ENCODE data around the gene SDK2.

Gene SDK2

DNA sequence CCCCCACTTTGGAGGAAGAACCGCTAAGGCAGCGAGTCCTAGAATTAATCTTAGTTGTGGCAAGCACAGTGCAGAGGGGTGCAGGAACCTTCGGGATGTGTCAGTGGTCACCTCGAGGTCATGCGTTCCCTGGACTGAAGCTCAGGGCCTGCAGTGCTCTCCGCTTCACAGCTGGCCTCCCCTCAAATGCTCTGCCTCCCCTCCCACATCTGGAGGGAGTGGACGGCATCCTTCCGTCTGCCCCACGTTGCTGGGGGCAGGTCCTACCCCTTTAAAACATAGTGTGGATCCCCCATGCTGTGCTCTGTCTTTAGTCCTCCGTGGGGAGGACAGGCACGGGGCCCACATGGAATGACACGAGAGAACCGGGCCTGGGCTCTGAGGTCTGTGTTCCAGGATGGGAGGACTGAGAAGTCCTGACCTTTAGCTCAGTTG, 232.9 kb downstream of the SDK2 start:
- Histone ChIP-seq H3K9me3 (ENCODE audit: control insufficient read depth in 2 of 2, low read length in 2 of 2) (no peaks in the 10 kb centered on the region), H3K27me3 (ENCODE audit: control insufficient read depth in 2 of 2, insufficient read depth in 2 of 2, low read length in 2 of 2) (no peaks in the 10 kb centered on the region), H3K36me3 (ENCODE audit: control insufficient read depth in 2 of 2, insufficient read depth in 2 of 2, low read length in 2 of 2) (no peaks in the 10 kb centered on the region), H3K27ac (ENCODE audit: low read depth in 2 of 2, low read length in 2 of 2) (no peak overlapping the region), H3K4me1 (ENCODE audit: control insufficient read depth in 2 of 2, insufficient read depth in 2 of 2, low read length in 2 of 2) (no peaks in the 10 kb centered on the region), H3K9ac (ENCODE audit: low read depth in 1 of 2, low read length in 2 of 2) (no peak overlapping the region), H3K4me3 (ENCODE audit: low read length in 2 of 2) (no peak overlapping the region)

DNA sequence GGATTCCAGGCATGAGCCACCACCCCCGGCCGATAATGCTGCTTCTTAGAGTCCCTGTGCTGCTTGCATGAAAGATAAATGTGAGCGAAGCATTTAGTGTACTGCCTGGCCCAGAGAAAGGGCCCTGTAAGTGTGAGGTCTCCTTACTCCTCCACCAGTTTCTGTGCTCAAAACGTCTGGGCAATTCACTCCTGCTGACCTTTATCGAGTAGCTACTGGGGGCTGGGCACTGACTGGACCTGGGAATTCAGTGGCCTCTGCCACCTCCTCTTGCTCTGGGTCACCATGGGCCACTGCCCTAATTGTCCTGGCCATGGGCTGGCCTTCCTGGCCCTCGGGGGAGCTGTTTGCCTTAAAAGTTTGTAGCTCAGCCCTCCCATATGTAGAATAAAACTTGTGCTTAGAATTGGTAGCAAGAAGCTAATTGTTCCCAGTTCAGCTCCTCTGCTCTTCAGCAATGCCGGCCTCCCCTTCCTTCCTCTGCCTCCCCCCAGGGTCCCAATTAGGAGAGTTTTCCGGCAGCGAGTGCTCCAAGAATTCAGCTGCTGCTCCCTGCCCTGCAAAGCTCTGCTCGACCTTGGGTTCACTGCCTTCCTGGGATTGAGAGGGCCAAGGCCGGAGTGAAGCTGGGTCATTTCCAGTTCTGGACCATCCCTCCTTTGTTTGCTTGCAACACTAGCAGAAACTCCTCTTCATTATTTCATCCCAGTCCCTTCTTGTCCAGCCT, 233.5 kb downstream of the SDK2 start:
- H3K9ac ChIP-seq (ENCODE audit: low read depth in 1 of 2, low read length in 2 of 2), result no peak overlapping the region
- no peaks in the 10 kb centered on the region for H3K4me1 ChIP-seq (ENCODE audit: control insufficient read depth in 2 of 2, insufficient read depth in 2 of 2, low read length in 2 of 2)
- H3K36me3 ChIP-seq (ENCODE audit: control insufficient read depth in 2 of 2, insufficient read depth in 2 of 2, low read length in 2 of 2), result no peaks in the 10 kb centered on the region
- H3K27ac ChIP-seq (ENCODE audit: low read depth in 2 of 2, low read length in 2 of 2), result no peak overlapping the region
- H3K27me3 ChIP-seq (ENCODE audit: control insufficient read depth in 2 of 2, insufficient read depth in 2 of 2, low read length in 2 of 2), result no peaks in the 10 kb centered on the region
- no peaks in the 10 kb centered on the region for H3K9me3 ChIP-seq (ENCODE audit: control insufficient read depth in 2 of 2, low read length in 2 of 2)
- no peak overlapping the region for H3K4me3 ChIP-seq (ENCODE audit: low read length in 2 of 2)

DNA sequence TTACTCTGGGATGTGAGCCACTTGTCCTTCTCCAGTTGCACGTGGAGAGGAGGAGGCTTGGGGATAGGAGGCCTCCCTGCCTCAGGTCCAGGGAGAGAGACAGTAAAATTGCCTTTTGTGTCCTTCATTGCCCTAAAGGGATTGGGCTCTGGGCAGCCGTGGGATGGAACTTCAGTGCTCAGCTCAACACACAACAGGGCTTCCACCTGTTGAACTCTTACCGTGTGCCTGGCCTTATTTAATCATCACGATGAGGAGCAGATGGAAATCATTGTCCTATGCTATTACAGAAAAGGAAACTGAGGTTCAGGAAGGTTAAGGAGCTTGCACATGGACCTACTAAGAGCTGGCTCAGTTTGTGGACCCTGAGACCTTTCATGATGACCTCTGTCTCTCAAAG, 240.0 kb downstream of the SDK2 start:
- no peak overlapping the region for H3K9ac ChIP-seq (ENCODE audit: low read depth in 1 of 2, low read length in 2 of 2)
- H3K4me1 ChIP-seq (ENCODE audit: control insufficient read depth in 2 of 2, insufficient read depth in 2 of 2, low read length in 2 of 2), result no peaks in the 10 kb centered on the region
- no peaks in the 10 kb centered on the region for H3K9me3 ChIP-seq (ENCODE audit: control insufficient read depth in 2 of 2, low read length in 2 of 2)
- no peaks in the 10 kb centered on the region for H3K27me3 ChIP-seq (ENCODE audit: control insufficient read depth in 2 of 2, insufficient read depth in 2 of 2, low read length in 2 of 2)
- H3K27ac ChIP-seq (ENCODE audit: low read depth in 2 of 2, low read length in 2 of 2), result no peak overlapping the region
- no peak overlapping the region for H3K4me3 ChIP-seq (ENCODE audit: low read length in 2 of 2)
- no peaks in the 10 kb centered on the region for H3K36me3 ChIP-seq (ENCODE audit: control insufficient read depth in 2 of 2, insufficient read depth in 2 of 2, low read length in 2 of 2)

DNA sequence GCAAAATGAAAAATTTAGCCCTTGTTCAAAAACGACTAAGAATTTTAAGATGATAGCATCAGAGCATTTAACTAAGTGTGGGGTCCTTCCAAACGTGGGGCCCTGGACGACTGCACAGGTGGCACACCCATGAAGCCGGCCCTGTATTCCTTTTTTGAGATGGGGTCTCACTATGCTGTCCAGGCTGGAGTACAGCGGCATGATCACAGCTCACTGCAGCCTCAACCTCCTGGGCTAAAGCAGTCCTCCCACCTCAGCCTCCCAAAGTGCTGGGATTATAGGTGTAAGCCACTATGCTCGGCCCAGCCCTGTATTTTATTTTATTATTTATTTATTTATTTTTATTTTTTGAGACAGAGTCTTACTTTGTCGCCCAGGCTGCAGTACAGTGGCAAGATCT, 241.8 kb downstream of the SDK2 start:
- H3K4me3 ChIP-seq (ENCODE audit: low read length in 2 of 2), result no peak overlapping the region
- H3K4me1 ChIP-seq (ENCODE audit: control insufficient read depth in 2 of 2, insufficient read depth in 2 of 2, low read length in 2 of 2), result no peaks in the 10 kb centered on the region
- H3K9me3 ChIP-seq (ENCODE audit: control insufficient read depth in 2 of 2, low read length in 2 of 2), result no peaks in the 10 kb centered on the region
- no peaks in the 10 kb centered on the region for H3K27me3 ChIP-seq (ENCODE audit: control insufficient read depth in 2 of 2, insufficient read depth in 2 of 2, low read length in 2 of 2)
- no peak overlapping the region for H3K9ac ChIP-seq (ENCODE audit: low read depth in 1 of 2, low read length in 2 of 2)
- H3K36me3 ChIP-seq (ENCODE audit: control insufficient read depth in 2 of 2, insufficient read depth in 2 of 2, low read length in 2 of 2), result no peaks in the 10 kb centered on the region
- H3K27ac ChIP-seq (ENCODE audit: low read depth in 2 of 2, low read length in 2 of 2), result no peak overlapping the region

DNA sequence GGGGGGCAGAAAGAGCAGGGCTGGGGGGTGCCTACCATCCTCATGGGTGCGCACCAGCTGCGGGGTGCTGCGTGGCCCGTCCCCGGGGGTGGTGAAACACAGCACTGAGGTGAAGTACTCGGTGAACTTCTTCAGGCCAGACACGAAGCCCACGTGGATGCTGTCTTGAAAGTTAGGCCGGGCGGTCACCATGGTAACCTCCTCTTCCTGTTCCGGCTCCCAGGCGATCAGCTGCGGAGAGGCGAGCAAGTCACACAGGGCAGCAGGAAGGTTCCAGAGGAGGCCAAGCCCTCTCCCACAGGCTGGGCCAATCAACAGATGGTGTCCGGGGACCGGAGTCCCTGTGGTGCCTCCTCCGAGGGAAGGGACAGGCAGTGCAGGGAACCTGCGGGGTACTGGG, 242.3 kb downstream of the SDK2 start:
- no peaks in the 10 kb centered on the region for H3K27me3 ChIP-seq (ENCODE audit: control insufficient read depth in 2 of 2, insufficient read depth in 2 of 2, low read length in 2 of 2)
- no peak overlapping the region for H3K9ac ChIP-seq (ENCODE audit: low read depth in 1 of 2, low read length in 2 of 2)
- H3K9me3 ChIP-seq (ENCODE audit: control insufficient read depth in 2 of 2, low read length in 2 of 2), result no peaks in the 10 kb centered on the region
- no peaks in the 10 kb centered on the region for H3K4me1 ChIP-seq (ENCODE audit: control insufficient read depth in 2 of 2, insufficient read depth in 2 of 2, low read length in 2 of 2)
- H3K27ac ChIP-seq (ENCODE audit: low read depth in 2 of 2, low read length in 2 of 2), result no peak overlapping the region
- H3K36me3 ChIP-seq (ENCODE audit: control insufficient read depth in 2 of 2, insufficient read depth in 2 of 2, low read length in 2 of 2), result no peaks in the 10 kb centered on the region
- H3K4me3 ChIP-seq (ENCODE audit: low read length in 2 of 2), result no peak overlapping the region

DNA sequence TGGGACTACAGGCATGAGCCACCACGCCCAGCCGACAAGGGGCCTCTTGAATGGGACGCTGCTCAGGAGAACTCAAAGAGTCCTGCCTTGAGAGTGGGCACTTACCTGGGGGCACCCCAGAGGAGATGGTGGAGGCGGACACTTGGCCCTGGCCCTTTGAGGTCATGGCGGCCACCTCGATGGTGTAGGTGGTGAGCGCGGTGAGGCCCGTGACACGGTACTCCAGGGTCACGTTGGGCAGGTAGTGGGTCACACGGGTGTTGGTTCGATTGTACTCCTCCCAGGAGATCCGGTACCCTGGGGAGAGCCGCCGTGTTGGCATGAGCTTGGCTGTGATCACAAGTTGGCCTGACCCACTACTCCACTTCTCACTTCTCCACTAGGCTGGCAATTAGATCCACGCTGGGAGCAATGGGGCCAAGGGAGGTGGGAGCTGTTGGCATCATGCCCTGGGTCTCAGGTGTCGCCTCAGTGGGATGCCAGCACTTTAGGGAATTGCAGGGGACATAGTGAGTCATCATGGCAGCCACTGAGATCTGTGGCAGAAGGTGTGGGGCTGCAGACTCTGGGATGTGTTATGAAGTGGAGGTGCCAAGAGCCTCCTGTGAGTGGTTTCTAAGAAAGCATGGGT, 243.2 kb downstream of the SDK2 start:
- H3K27me3 ChIP-seq (ENCODE audit: control insufficient read depth in 2 of 2, insufficient read depth in 2 of 2, low read length in 2 of 2), result no peaks in the 10 kb centered on the region
- no peaks in the 10 kb centered on the region for H3K4me1 ChIP-seq (ENCODE audit: control insufficient read depth in 2 of 2, insufficient read depth in 2 of 2, low read length in 2 of 2)
- no peaks in the 10 kb centered on the region for H3K36me3 ChIP-seq (ENCODE audit: control insufficient read depth in 2 of 2, insufficient read depth in 2 of 2, low read length in 2 of 2)
- H3K4me3 ChIP-seq (ENCODE audit: low read length in 2 of 2), result no peak overlapping the region
- no peak overlapping the region for H3K9ac ChIP-seq (ENCODE audit: low read depth in 1 of 2, low read length in 2 of 2)
- H3K9me3 ChIP-seq (ENCODE audit: control insufficient read depth in 2 of 2, low read length in 2 of 2), result no peaks in the 10 kb centered on the region
- no peak overlapping the region for H3K27ac ChIP-seq (ENCODE audit: low read depth in 2 of 2, low read length in 2 of 2)

DNA sequence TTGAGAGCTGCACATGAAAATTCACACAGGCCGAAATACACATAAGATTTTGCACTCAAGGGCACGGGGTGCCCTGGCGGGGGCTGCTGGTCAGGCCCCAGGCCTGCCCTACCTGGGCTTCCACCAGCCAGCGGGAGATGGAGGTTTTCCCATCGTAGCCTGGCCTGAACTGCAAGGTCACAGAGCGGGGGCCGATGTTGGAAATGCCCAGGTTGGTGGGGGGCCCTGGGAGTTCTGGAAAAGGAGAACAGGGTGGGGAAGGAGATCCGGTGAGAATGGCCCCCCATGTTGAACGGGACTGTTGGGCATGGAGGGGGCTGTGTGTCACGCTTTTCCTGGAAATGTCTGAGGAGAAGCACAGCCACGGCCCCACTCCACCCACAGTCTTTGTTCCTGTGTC, 245.2 kb downstream of the SDK2 start:
- H3K4me1 ChIP-seq (ENCODE audit: control insufficient read depth in 2 of 2, insufficient read depth in 2 of 2, low read length in 2 of 2), result no peaks in the 10 kb centered on the region
- no peaks in the 10 kb centered on the region for H3K27me3 ChIP-seq (ENCODE audit: control insufficient read depth in 2 of 2, insufficient read depth in 2 of 2, low read length in 2 of 2)
- no peaks in the 10 kb centered on the region for H3K36me3 ChIP-seq (ENCODE audit: control insufficient read depth in 2 of 2, insufficient read depth in 2 of 2, low read length in 2 of 2)
- H3K27ac ChIP-seq (ENCODE audit: low read depth in 2 of 2, low read length in 2 of 2), result no peak overlapping the region
- no peak overlapping the region for H3K9ac ChIP-seq (ENCODE audit: low read depth in 1 of 2, low read length in 2 of 2)
- H3K4me3 ChIP-seq (ENCODE audit: low read length in 2 of 2), result no peak overlapping the region
- H3K9me3 ChIP-seq (ENCODE audit: control insufficient read depth in 2 of 2, low read length in 2 of 2), result no peaks in the 10 kb centered on the region

DNA sequence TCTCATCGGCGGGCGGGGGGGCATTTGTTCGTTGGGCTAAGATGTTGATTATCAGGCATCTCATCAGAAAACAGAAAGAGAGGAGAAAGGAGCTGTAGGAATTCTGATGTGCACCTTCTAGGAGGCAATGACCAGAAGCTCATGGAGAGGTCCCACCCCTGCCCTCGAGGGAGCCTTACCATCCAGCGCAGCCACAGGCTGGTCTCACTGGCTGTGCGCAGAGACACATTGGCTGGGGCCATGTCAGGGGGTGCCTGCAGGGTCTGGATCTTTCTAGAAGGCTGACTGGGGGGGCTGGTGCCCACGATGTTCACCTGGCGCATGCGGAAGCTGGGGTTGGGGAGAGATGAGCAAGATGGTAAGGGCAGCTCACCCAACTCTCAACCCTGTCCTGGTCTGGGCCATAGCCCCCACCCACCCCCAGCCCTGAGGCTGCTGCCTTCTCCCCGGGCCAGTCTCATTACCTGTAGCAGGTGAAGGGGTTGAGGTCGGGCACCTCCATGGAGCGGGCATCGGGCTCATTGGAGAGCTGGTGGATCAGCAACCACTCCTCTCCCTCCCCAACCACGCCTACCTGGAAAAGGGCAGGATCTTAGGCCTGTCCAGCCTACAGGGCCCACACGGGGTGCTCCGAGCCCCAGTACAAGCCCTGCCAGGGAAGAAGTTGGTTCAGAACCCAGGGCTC, 246.2 kb downstream of the SDK2 start:
- Histone ChIP-seq H3K9ac (ENCODE audit: low read depth in 1 of 2, low read length in 2 of 2) (no peak overlapping the region), H3K4me3 (ENCODE audit: low read length in 2 of 2) (no peak overlapping the region), H3K27me3 (ENCODE audit: control insufficient read depth in 2 of 2, insufficient read depth in 2 of 2, low read length in 2 of 2) (no peaks in the 10 kb centered on the region), H3K27ac (ENCODE audit: low read depth in 2 of 2, low read length in 2 of 2) (no peak overlapping the region), H3K9me3 (ENCODE audit: control insufficient read depth in 2 of 2, low read length in 2 of 2) (no peaks in the 10 kb centered on the region), H3K36me3 (ENCODE audit: control insufficient read depth in 2 of 2, insufficient read depth in 2 of 2, low read length in 2 of 2) (no peaks in the 10 kb centered on the region), H3K4me1 (ENCODE audit: control insufficient read depth in 2 of 2, insufficient read depth in 2 of 2, low read length in 2 of 2) (no peaks in the 10 kb centered on the region)

DNA sequence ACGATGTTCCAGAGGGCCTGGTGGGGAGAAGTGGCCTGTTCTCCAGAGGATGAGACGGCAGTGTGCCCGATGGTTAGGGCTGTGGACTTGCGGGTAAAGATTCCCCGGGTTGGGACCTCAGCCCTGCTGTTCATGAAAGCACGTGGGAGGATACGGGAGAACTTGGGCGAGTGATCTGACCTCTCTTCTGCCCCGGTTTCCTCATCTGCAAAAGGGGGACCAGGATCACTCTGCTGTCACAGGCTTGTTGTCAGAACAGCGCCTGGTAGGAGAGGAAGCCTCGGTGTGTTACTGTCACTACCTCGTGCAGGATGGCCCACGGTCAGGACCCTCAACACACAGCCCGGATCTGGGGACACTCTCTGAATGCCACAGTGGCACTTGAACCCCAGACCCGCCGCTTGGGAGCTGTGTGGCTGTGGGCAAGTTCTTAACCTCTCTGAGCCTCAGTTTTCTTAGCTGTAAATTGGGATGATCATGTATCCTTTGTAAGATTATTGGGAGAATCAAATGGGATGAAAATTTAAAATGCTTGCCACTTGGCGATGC, 246.9 kb downstream of the SDK2 start:
- Histone ChIP-seq H3K27ac (ENCODE audit: low read depth in 2 of 2, low read length in 2 of 2) (no peak overlapping the region), H3K9me3 (ENCODE audit: control insufficient read depth in 2 of 2, low read length in 2 of 2) (no peaks in the 10 kb centered on the region), H3K36me3 (ENCODE audit: control insufficient read depth in 2 of 2, insufficient read depth in 2 of 2, low read length in 2 of 2) (no peaks in the 10 kb centered on the region), H3K4me1 (ENCODE audit: control insufficient read depth in 2 of 2, insufficient read depth in 2 of 2, low read length in 2 of 2) (no peaks in the 10 kb centered on the region), H3K4me3 (ENCODE audit: low read length in 2 of 2) (no peak overlapping the region), H3K9ac (ENCODE audit: low read depth in 1 of 2, low read length in 2 of 2) (no peak overlapping the region), H3K27me3 (ENCODE audit: control insufficient read depth in 2 of 2, insufficient read depth in 2 of 2, low read length in 2 of 2) (no peaks in the 10 kb centered on the region)
